Tongue (tissue), 2 donors: ENCODE data around the gene OR10W1. TPM values are rescaled to one million over a fixed set of nuclear protein-coding genes. Genes with fewer than 3 reads are reported as not detected.

Source experiments
- DNase-seq: peaks from one replicate; pipeline ENCODE4 v3.0.0-alpha.2; 2015
- total RNA-seq: library from RNA; depleted of rRNA; stranded (reverse); fragments of >200 nt; gene quantifications from one replicate; pipeline ENCODE4 v1.2.3, GENCODE V29; 2014

The OR10W1 gene, protein sequence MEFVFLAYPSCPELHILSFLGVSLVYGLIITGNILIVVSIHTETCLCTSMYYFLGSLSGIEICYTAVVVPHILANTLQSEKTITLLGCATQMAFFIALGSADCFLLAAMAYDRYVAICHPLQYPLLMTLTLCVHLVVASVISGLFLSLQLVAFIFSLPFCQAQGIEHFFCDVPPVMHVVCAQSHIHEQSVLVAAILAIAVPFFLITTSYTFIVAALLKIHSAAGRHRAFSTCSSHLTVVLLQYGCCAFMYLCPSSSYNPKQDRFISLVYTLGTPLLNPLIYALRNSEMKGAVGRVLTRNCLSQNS
- total RNA-seq: 0.51 TPM

- no peak for DNase-seq
Measured at GRCh38 chr11:58268142-58268541, at the start of gene OR10W1. Gene OR10W1, minus strand, starts transcription at chr11:58268260. Its CDS starts 402 bp downstream, at chr11:58267858.

- DNase-seq: no peak
Measured at GRCh38 chr11:58316142-58316541, 48.1 kb upstream of the OR10W1 start.

GRCh38 chr11:58301576-58301975 lies 33.5 kb upstream of the OR10W1 start:
- no peak for DNase-seq

DNA sequence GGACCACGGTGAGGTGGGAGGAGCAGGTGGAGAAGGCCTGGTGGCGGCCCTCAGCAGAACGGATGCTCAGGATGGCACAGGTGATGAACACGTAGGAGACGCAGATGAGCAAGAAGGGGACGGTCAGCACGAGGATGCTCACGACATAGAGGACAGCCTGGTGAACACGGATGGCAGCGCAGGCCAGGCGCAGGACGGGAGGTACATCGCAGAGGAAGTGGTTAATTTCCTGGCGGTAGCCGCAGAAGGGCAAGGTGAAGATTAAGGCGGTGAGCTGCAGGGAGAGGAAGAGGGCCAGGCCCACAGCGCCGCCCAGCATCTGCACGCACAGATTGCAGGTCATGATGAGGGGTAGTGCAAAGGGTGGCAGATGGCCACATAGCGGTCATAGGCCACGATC lies 24.0 kb upstream of the OR10W1 start:
- no peak for DNase-seq

DNA sequence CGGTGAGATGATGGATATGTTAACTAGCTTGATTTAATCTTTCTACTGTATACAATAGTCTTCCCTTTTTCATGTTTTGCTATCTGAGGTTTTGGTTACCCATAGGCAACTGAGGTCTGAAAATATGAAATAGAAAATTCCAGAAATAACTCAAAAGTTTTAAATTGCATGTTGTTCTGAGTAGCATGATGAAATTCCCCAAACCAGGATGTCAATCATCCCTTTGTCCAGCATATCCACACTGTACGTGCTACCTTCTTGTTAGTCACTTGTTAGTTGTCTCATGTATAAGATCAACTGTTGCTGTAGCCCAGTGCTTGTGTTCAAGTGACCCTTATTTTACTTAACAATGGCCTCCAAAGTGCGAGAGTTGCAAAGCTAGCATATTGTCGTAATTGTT lies 21.2 kb upstream of the OR10W1 start:
- DNase-seq: no peak

DNA sequence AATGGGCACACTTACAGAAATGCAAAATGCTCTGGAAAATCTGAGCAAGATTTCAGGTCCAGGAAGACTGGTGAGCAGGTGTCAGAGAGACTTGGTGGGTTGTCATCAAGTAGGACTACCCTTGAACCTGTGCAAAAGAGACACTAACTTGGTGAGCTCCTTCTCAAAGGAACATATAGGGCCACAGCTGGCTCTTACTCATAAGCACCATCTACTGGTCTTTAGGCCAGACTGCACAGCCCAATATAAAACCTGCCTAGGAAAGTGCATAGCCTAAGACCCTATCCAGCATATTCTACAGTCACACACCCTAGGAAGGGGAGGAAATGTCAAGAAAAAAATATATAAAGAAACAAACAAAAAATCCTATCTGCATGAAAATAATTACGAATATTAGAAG lies 18.2 kb upstream of the OR10W1 start:
- no peak for DNase-seq

- no peak for DNase-seq
Measured at GRCh38 chr11:58285483-58286040, 17.5 kb upstream of the OR10W1 start.

DNA sequence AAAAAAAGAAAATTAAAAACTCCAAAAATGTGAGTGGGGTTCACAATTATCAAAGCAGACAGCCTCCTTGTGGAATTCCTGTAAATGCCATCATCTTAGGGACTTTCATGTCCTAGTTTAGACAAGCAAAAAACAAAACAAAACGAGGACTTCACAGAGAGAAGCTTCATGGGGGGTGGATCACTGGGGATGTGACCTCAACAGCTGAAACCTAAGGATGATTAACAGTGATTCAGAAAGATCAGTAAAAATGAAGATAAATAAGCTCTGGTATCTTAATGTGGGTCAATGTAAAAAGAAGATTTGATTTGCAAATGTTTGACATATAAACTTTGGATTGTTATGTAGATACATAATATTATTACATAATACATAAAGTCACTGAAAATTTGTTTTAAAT lies 8.1 kb upstream of the OR10W1 start:
- DNase-seq: no peak

GRCh38 chr11:58275002-58275401 lies 6.9 kb upstream of the OR10W1 start:
- no peak for DNase-seq

- DNase-seq: no peak
Measured at GRCh38 chr11:58259983-58260382, 8.1 kb downstream of the OR10W1 start.

DNA sequence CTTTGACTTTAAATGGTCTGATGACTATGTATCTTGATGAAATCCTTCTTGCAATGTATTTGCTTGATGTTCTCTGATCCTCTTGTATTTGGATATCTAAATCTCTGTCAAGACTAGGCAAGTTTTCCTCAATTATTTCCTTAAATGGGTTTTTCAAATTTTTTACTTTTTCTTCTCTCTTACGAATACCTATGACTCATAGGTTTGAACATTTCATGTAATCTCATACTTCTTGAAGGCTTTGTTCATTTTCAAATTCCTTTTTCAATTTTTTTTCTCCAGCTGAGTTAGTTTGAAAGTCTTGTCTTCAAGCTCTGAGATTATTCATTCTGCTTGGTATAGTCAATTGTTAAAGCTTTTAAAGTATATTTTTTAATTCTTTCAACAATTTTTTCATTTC lies 13.1 kb downstream of the OR10W1 start:
- DNase-seq: no peak

- DNase-seq: no peak
Measured at GRCh38 chr11:58243954-58244353, 24.1 kb downstream of the OR10W1 start.

DNA sequence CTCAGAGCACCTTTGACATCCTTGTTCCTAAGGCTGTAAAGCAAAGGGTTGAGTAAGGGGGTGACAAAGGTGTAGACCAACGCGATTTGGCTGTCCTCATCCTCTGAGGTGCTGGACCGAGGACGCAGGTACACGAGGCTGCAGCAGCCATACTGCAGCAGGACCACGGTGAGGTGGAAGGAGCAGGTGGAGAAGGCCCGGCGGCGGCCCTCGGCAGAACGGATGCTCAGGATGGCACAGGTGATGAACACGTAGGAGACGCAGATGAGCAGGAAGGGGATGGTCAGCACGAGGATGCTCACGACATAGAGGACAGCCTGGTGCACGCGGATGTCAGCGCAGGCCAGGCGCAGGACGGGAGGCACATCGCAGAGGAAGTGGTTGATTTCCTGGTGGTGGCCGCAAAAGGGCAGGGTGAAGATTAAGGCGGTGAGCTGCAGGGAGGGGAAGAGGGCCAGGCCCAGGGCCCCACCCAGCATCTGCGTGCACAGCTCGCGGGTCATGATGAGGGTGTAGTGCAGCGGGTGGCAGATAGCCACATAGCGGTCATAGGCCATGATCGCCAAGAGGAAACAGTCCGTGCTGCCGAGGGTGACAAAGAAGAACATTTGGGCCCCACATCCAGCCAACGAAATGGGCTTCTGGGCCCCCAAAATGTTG lies 40.0 kb downstream of the OR10W1 start:
- DNase-seq: no peak

- no peak for DNase-seq
Measured at GRCh38 chr11:58222721-58223120, 45.3 kb downstream of the OR10W1 start.

Other genes with a start within 250 kb of the OR10W1 start
- gene OR9Q1, start 244.4 kb downstream of the OR10W1 start, total RNA-seq: not detected
- not detected for gene OR6Q1, start 237.3 kb downstream of the OR10W1 start, total RNA-seq
- not detected for gene OR9I1, start 142.7 kb downstream of the OR10W1 start, total RNA-seq
- not detected for gene OR9Q2, start 79.2 kb downstream of the OR10W1 start, total RNA-seq
- gene OR1S2, start 64.1 kb downstream of the OR10W1 start, total RNA-seq: not detected
- gene OR1S1, start 55.5 kb downstream of the OR10W1 start, total RNA-seq: not detected
- not detected for gene OR10Q1, start 39.3 kb downstream of the OR10W1 start, total RNA-seq
- not detected for gene OR5B17, start 90.8 kb upstream of the OR10W1 start, total RNA-seq
- not detected for gene OR5B3, start 138.6 kb upstream of the OR10W1 start, total RNA-seq
- gene OR5B2, start 159.9 kb upstream of the OR10W1 start, total RNA-seq: not detected
- not detected for gene OR5B12, start 174.0 kb upstream of the OR10W1 start, total RNA-seq
- gene OR5B21, start 239.8 kb upstream of the OR10W1 start, total RNA-seq: not detected